GM12801 (cell line): ENCODE measurements around the gene RIF1.

Source experiments
- CTCF ChIP-seq: IDR thresholded peaks from one replicate; pipeline ENCODE4 v1.5.1; 2011; ENCODE audit warnings: control low read depth; ENCODE audit not compliant: insufficient read length; ENCODE audit errors: extremely low read depth

RIF1 gene

GRCh38 chr2:151490276-151490675 is 80.6 kb downstream of the RIF1 start:
- TF ChIP-seq CTCF, result no peak

- no peak for TF ChIP-seq CTCF
Observed at GRCh38 chr2:151491496-151491895, 81.8 kb downstream of the RIF1 start.

GRCh38 chr2:151498178-151498577 is 88.5 kb downstream of the RIF1 start:
- no peak for TF ChIP-seq CTCF

- TF ChIP-seq CTCF, result no peak
Observed at GRCh38 chr2:151506170-151506569, 96.5 kb downstream of the RIF1 start.

GRCh38 chr2:151508519-151508918 is 98.8 kb downstream of the RIF1 start:
- TF ChIP-seq CTCF, result no peak

GRCh38 chr2:151518802-151519201 is 109.1 kb downstream of the RIF1 start:
- TF ChIP-seq CTCF, result no peak

GRCh38 chr2:151520976-151521375 is 111.3 kb downstream of the RIF1 start:
- TF ChIP-seq CTCF, result no peak

- no peak for TF ChIP-seq CTCF
Observed at GRCh38 chr2:151522556-151522955, 112.9 kb downstream of the RIF1 start.
